ENCODE measurements around the gene KDM5B. TPM values are rescaled to one million over a fixed set of nuclear protein-coding genes. Genes with fewer than 3 reads are reported as not detected.

The KDM5B gene
- total and polyA plus RNA-seq, 4 experiments from 2014 or later, result 6.5 to 64.6 (median 39.4) TPM

DNA sequence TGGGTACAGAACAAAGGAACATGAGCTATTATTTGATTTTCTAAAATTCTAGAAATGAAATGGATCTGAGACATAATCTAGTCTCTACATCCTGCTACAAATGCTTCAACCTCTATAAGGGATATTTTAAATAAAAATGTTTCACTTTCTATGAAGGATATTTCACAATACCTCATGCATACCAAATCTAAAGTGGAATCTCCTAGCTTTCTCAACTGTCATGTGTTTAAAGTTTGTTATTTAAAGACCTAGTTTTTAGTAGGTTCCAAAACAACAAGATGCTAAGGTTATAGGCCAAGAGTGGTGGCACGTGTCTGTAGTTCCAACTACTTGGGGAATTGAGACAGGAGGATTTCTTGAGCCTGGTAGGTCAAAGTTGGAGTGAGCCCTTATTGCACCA, 47.6 kb downstream of the KDM5B start:
- H3K4me3 ChIP-seq (ENCODE audit: low read length in 2 of 2), result no peak overlapping the region
- Mint-ChIP-seq H3K4me1 (no peaks in the 10 kb centered on the region), H3K36me3 (peaks cover 36 to 67% of the 10 kb centered on the region in 2 donors), H3K9me3 (no peaks in the 10 kb centered on the region), H3K27me3 (no peaks in the 10 kb centered on the region), H3K27ac (no peak overlapping the region), H3K4me3 (no peak overlapping the region)
- ChIA-PET POLR2A (ENCODE audit: partially characterized antibody) (no interaction called here), CTCF (ENCODE audit: partially characterized antibody) (no interaction called here)
- no peaks in the 10 kb centered on the region for H3K9me3 ChIP-seq (ENCODE audit: control insufficient read depth in 1 of 2, low read length in 2 of 2)
- peaks cover 51% of the 10 kb centered on the region for H3K36me3 ChIP-seq (ENCODE audit: insufficient read depth, low read length)
- no peak for DNase-seq
- intact Hi-C loops (cut with micrococcal nuclease), result no loop called here
- H3K4me1 ChIP-seq (ENCODE audit: insufficient read depth, low read length), result no peaks in the 10 kb centered on the region
- H3K27me3 ChIP-seq (ENCODE audit: insufficient read depth, low read length), result no peaks in the 10 kb centered on the region
- no peak overlapping the region for H3K27ac ChIP-seq (ENCODE audit: low read depth, low read length)

DNA sequence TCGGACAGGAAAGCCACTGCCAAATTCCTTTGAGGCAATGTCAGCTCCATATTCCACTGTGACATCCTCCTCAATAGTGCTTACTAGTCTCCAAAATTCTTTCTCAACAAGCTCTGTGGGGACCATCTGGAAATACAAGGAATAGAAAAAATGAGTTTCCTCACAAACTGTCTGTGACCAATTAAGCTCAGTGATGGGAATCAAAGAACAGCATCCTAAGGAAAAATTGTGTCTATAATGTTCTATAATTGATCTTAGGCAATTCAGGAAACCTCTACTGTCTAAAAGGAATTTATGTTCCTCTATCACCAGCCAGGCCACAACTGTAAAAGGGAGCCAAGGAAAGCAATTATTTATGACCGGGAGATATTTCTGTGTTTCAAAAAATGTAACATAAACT, 51.8 kb downstream of the KDM5B start:
- no peak overlapping the region for H3K4me3 ChIP-seq (ENCODE audit: low read length in 2 of 2)
- H3K4me1 ChIP-seq (ENCODE audit: insufficient read depth, low read length), result no peaks in the 10 kb centered on the region
- H3K9me3 ChIP-seq (ENCODE audit: control insufficient read depth in 1 of 2, low read length in 2 of 2), result no peaks in the 10 kb centered on the region
- intact Hi-C loops (cut with micrococcal nuclease), result no loop called here
- no peaks in the 10 kb centered on the region for H3K4me1 Mint-ChIP-seq
- H3K27ac ChIP-seq (ENCODE audit: low read depth, low read length), result no peak overlapping the region
- DNase-seq, result no peak
- H3K27me3 Mint-ChIP-seq, result no peaks in the 10 kb centered on the region
- H3K9me3 Mint-ChIP-seq, result no peaks in the 10 kb centered on the region
- no peak overlapping the region for H3K4me3 Mint-ChIP-seq
- CTCF ChIA-PET (ENCODE audit: partially characterized antibody), result no interaction called here
- no peaks in the 10 kb centered on the region for H3K27me3 ChIP-seq (ENCODE audit: insufficient read depth, low read length)
- POLR2A ChIA-PET (ENCODE audit: partially characterized antibody), result no interaction called here
- peak overlapping the region in 1 of 7 donors; percentile 36 for H3K27ac Mint-ChIP-seq
- peaks cover 27 to 72% of the 10 kb centered on the region in 2 donors for H3K36me3 Mint-ChIP-seq
- peaks cover 69% of the 10 kb centered on the region for H3K36me3 ChIP-seq (ENCODE audit: insufficient read depth, low read length)

DNA sequence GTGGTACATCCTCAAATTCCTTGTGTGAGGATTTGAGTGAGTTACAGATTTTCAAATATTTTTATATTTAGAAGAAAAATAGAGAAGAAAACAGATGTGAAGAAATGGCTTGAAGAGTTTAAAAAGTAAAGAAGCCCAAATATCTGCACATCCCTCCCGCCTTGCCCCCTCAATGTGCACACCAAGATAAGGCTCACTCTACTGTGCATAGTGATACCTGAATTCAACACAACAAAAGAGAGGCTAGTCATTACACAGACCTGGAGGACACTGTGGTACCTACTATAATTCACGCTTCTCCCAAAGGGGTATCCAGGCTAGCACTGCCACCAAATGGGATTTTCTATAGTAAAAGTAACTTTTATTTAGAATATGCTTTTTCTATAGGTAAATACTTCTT, 53.9 kb downstream of the KDM5B start:
- no peaks in the 10 kb centered on the region for H3K9me3 Mint-ChIP-seq
- no peak overlapping the region for H3K4me3 Mint-ChIP-seq
- Histone ChIP-seq H3K4me3 (ENCODE audit: low read length in 2 of 2) (no peak overlapping the region), H3K4me1 (ENCODE audit: insufficient read depth, low read length) (no peaks in the 10 kb centered on the region), H3K27ac (ENCODE audit: low read depth, low read length) (no peak overlapping the region), H3K9me3 (ENCODE audit: control insufficient read depth in 1 of 2, low read length in 2 of 2) (no peaks in the 10 kb centered on the region), H3K36me3 (ENCODE audit: insufficient read depth, low read length) (peaks cover 68% of the 10 kb centered on the region), H3K27me3 (ENCODE audit: insufficient read depth, low read length) (no peaks in the 10 kb centered on the region)
- H3K27ac Mint-ChIP-seq, result peak overlapping the region in 1 of 7 donors; percentile 75
- intact Hi-C loops (cut with micrococcal nuclease), result no loop called here
- H3K27me3 Mint-ChIP-seq, result no peaks in the 10 kb centered on the region
- peaks cover 29 to 73% of the 10 kb centered on the region in 2 donors for H3K36me3 Mint-ChIP-seq
- POLR2A ChIA-PET (ENCODE audit: partially characterized antibody), result no interaction called here
- CTCF ChIA-PET (ENCODE audit: partially characterized antibody), result no interaction called here
- H3K4me1 Mint-ChIP-seq, result no peaks in the 10 kb centered on the region
- no peak for DNase-seq

DNA sequence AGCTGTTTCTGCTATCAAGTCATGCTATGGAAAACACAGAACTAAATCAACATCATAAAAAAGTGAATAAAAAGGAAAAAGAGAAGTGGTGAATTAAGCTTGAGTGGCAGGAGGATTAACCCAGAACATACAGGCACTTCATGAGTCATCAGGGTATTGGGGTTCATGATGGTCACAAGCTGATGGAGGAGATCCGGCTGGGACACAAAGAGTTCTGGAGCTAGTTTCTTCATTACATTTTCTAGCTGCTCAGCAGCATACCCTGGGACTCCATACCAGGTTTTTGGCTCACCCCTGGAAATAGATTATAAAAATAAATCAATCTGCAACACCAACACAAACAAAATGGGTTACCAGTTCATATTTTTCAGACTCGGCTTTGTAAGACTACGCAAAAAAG, 55.4 kb downstream of the KDM5B start:
- H3K9me3 Mint-ChIP-seq, result no peaks in the 10 kb centered on the region
- H3K36me3 Mint-ChIP-seq, result peaks cover 34 to 77% of the 10 kb centered on the region in 2 donors
- H3K4me3 Mint-ChIP-seq, result no peak overlapping the region
- H3K4me1 Mint-ChIP-seq, result no peaks in the 10 kb centered on the region
- no peaks in the 10 kb centered on the region for H3K27me3 Mint-ChIP-seq
- peaks cover 69% of the 10 kb centered on the region for H3K36me3 ChIP-seq (ENCODE audit: insufficient read depth, low read length)
- no peaks in the 10 kb centered on the region for H3K9me3 ChIP-seq (ENCODE audit: control insufficient read depth in 1 of 2, low read length in 2 of 2)
- H3K27me3 ChIP-seq (ENCODE audit: insufficient read depth, low read length), result no peaks in the 10 kb centered on the region
- POLR2A ChIA-PET (ENCODE audit: partially characterized antibody), result no interaction called here
- peak overlapping the region in 2 of 7 donors; percentile 8 to 31 for H3K27ac Mint-ChIP-seq
- no peaks in the 10 kb centered on the region for H3K4me1 ChIP-seq (ENCODE audit: insufficient read depth, low read length)
- H3K4me3 ChIP-seq (ENCODE audit: low read length in 2 of 2), result no peak overlapping the region
- H3K27ac ChIP-seq (ENCODE audit: low read depth, low read length), result no peak overlapping the region
- no peak for DNase-seq
- CTCF ChIA-PET (ENCODE audit: partially characterized antibody), result interaction anchor here (3.8 kb wide), 1 partner anchor 100 kb away, joined by 23 read pairs; no protein-coding TSS in a partner anchor
- intact Hi-C loops (cut with micrococcal nuclease), result no loop called here

DNA sequence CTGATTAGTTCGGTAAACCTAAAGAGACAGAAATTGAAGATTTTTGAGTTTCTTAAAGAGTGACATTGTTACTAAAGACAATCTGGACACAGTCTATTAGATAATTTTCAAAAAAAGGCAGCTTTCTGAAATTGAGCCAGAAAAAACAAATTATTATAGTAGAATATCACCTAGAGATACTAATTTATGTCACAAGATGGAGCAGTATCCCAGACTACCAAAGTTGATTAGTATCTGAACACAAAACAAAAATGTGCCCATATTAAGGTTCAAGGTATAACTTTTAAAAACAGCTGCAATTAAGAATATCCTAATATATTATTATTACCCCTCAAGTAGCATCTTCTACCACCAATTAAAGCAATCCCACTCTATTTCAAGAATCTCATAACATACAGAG, 57.5 kb downstream of the KDM5B start:
- Mint-ChIP-seq H3K4me3 (no peak overlapping the region), H3K27me3 (no peaks in the 10 kb centered on the region), H3K27ac (peak overlapping the region in 1 of 7 donors; percentile 32), H3K9me3 (peaks cover 0 to under 1% (median 0%) of the 10 kb centered on the region in 8 donors), H3K36me3 (peaks cover 35 to 71% of the 10 kb centered on the region in 2 donors), H3K4me1 (no peaks in the 10 kb centered on the region)
- intact Hi-C loops (cut with micrococcal nuclease), result loop anchor here (1.0 kb wide), 1 partner anchor 249 kb away; no protein-coding TSS in a partner anchor
- H3K27me3 ChIP-seq (ENCODE audit: insufficient read depth, low read length), result no peaks in the 10 kb centered on the region
- H3K9me3 ChIP-seq (ENCODE audit: control insufficient read depth in 1 of 2, low read length in 2 of 2), result no peaks in the 10 kb centered on the region
- H3K27ac ChIP-seq (ENCODE audit: low read depth, low read length), result no peak overlapping the region
- H3K4me3 ChIP-seq (ENCODE audit: low read length in 2 of 2), result no peak overlapping the region
- ChIA-PET CTCF (ENCODE audit: partially characterized antibody) (interaction anchor here (0.7 to 3.8 kb wide), 11 partner anchors 11 to 737 kb away, joined by 3 to 23 read pairs (median 4); no protein-coding TSS in a partner anchor), POLR2A (ENCODE audit: partially characterized antibody) (no interaction called here)
- H3K4me1 ChIP-seq (ENCODE audit: insufficient read depth, low read length), result no peaks in the 10 kb centered on the region
- peak in 2 of 5 donors; percentile 1 to 7 for DNase-seq
- H3K36me3 ChIP-seq (ENCODE audit: insufficient read depth, low read length), result peaks cover 56% of the 10 kb centered on the region

DNA sequence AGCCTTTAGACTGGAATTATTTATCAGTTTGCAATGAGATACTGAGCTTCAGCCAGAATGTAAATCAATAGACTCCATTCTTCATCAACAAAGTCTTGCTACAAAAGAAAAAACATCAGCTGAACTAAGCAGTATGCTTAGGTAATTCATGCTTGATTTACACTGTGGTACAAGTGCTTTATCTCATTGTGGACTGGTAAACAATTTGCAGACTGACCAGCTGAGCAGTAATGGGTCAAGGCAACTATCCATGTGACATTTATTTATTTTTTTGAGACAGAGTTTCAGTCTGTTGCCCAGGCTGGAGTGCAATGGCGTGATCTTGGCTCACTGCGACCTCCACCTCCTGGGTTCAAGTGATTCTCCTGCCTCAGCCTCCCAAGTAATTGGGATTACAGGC, 58.2 kb downstream of the KDM5B start:
- peaks cover 0 to 2% (median 0%) of the 10 kb centered on the region in 8 donors for H3K9me3 Mint-ChIP-seq
- H3K27ac Mint-ChIP-seq, result no peak overlapping the region
- Histone ChIP-seq H3K4me1 (ENCODE audit: insufficient read depth, low read length) (no peaks in the 10 kb centered on the region), H3K4me3 (ENCODE audit: low read length in 2 of 2) (no peak overlapping the region), H3K36me3 (ENCODE audit: insufficient read depth, low read length) (peaks cover 54% of the 10 kb centered on the region), H3K9me3 (ENCODE audit: control insufficient read depth in 1 of 2, low read length in 2 of 2) (no peaks in the 10 kb centered on the region), H3K27me3 (ENCODE audit: insufficient read depth, low read length) (no peaks in the 10 kb centered on the region), H3K27ac (ENCODE audit: low read depth, low read length) (no peak overlapping the region)
- no peak overlapping the region for H3K4me3 Mint-ChIP-seq
- no peak for DNase-seq
- H3K36me3 Mint-ChIP-seq, result peaks cover 35 to 71% of the 10 kb centered on the region in 2 donors
- H3K27me3 Mint-ChIP-seq, result no peaks in the 10 kb centered on the region
- POLR2A ChIA-PET (ENCODE audit: partially characterized antibody), result interaction anchor here (0.7 kb wide), 1 partner anchor 22 kb away, joined by 3 read pairs; no protein-coding TSS in a partner anchor
- intact Hi-C loops (cut with micrococcal nuclease), result no loop called here
- CTCF ChIA-PET (ENCODE audit: partially characterized antibody), result interaction anchor here (0.7 to 3.8 kb wide), 8 partner anchors 12 to 738 kb away, joined by 3 to 23 read pairs (median 6); no protein-coding TSS in a partner anchor
- H3K4me1 Mint-ChIP-seq, result no peaks in the 10 kb centered on the region

DNA sequence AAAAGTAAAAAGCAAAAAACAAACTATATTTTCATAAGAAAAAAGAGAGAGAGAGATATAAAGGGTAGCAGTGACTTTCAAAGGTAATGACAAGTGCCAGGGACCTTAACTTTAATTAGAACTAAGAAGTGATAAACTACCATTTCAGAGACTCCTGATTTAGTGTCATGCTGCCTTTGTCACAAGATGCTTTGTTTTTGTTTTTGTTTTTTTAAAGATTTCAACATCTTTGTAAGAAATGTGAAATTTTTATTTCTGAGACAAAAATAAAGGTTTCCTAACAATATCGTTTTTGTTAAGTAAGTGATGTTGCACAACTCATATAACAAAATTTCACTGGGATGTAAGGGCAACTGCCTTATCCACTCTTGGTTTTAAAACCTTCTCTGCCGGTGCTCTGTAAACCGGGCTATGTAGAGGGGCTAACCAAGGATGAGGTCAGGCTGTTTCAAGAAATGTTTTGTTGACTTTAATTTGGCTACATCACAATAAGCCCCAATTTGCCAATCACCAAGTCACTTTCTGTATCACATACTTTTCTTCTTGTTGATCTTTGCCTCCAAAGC, 62.8 kb downstream of the KDM5B start:
- Mint-ChIP-seq H3K27ac (no peak overlapping the region), H3K36me3 (peaks cover 62 to 83% of the 10 kb centered on the region in 2 donors), H3K4me1 (no peaks in the 10 kb centered on the region), H3K9me3 (peaks cover 0 to 5% (median 0%) of the 10 kb centered on the region in 8 donors), H3K27me3 (no peaks in the 10 kb centered on the region), H3K4me3 (no peak overlapping the region)
- H3K27ac ChIP-seq (ENCODE audit: low read depth, low read length), result no peak overlapping the region
- intact Hi-C loops (cut with micrococcal nuclease), result no loop called here
- POLR2A ChIA-PET (ENCODE audit: partially characterized antibody), result no interaction called here
- H3K4me3 ChIP-seq (ENCODE audit: low read length in 2 of 2), result no peak overlapping the region
- H3K36me3 ChIP-seq (ENCODE audit: insufficient read depth, low read length), result peaks cover 57% of the 10 kb centered on the region
- no peaks in the 10 kb centered on the region for H3K4me1 ChIP-seq (ENCODE audit: insufficient read depth, low read length)
- H3K27me3 ChIP-seq (ENCODE audit: insufficient read depth, low read length), result no peaks in the 10 kb centered on the region
- no peaks in the 10 kb centered on the region for H3K9me3 ChIP-seq (ENCODE audit: control insufficient read depth in 1 of 2, low read length in 2 of 2)
- no peak for DNase-seq
- CTCF ChIA-PET (ENCODE audit: partially characterized antibody), result no interaction called here
